Neural progenitor cell (in vitro differentiated cells): Measurements from ENCODE around the gene SCAMP3. TPM values are rescaled to one million over a fixed set of nuclear protein-coding genes. Genes with fewer than 3 reads are reported as not detected.

Experiments
- DNase-seq: peaks from one replicate; pipeline ENCODE4 v3.0.0-alpha.2; 2016; ENCODE audit warnings: low spot score
- H2AFZ ChIP-seq: fragments of 200-600 bp; sonication (generic); replicated peaks from 2 replicates; pipeline ENCODE4 v1.6.1; 2016; ENCODE audit warnings: antibody characterized with exemption
- H3F3A ChIP-seq: fragments of 200-600 bp; sonication (generic); 2 replicates; pipeline ENCODE4 v1.6.1; 2016; ENCODE audit warnings: antibody characterized with exemption, low read depth
- H3K27ac ChIP-seq: fragments of 200-600 bp; sonication (generic); 2 replicates; pipeline ENCODE4 v1.5.1; 2016; ENCODE audit warnings: mild to moderate bottlenecking
- H3K27me3 ChIP-seq: fragments of 200-600 bp; sonication (generic); 2 replicates; pipeline ENCODE4 v1.6.1; 2016; ENCODE audit warnings: mild to moderate bottlenecking, moderate library complexity
- H3K36me3 ChIP-seq: fragments of 200-600 bp; sonication (generic); 2 replicates; pipeline ENCODE4 v1.5.1; 2016
- H3K4me1 ChIP-seq: fragments of 200-600 bp; sonication (generic); 2 replicates; pipeline ENCODE4 v1.6.1; 2016; ENCODE audit warnings: mixed run types
- H3K4me2 ChIP-seq: fragments of 200-600 bp; sonication (generic); 2 replicates; pipeline ENCODE4 v1.6.1; 2016
- H3K4me3 ChIP-seq: fragments of 200-600 bp; sonication (generic); 2 replicates; pipeline ENCODE4 v1.5.1; 2016
- H3K79me2 ChIP-seq: fragments of 200-600 bp; sonication (generic); 2 replicates; pipeline ENCODE4 v1.6.1; 2016; ENCODE audit warnings: low read depth
- H3K9ac ChIP-seq: fragments of 200-600 bp; sonication (generic); 2 replicates; pipeline ENCODE4 v1.6.1; 2016
- H3K9me3 ChIP-seq: fragments of 200-600 bp; sonication (generic); 2 replicates; pipeline ENCODE4 v1.5.1; 2016; ENCODE audit warnings: low read depth
- H4K20me1 ChIP-seq: fragments of 200-600 bp; sonication (generic); 2 replicates; pipeline ENCODE4 v1.6.1; 2016; ENCODE audit warnings: low read depth
- H3K27ac Mint-ChIP-seq: 3 replicates; pipeline ENCODE4 v1.8.0; 2021; ENCODE audit warnings: mixed read lengths
- H3K27me3 Mint-ChIP-seq: 2 replicates; pipeline ENCODE4 v1.8.0; 2022; ENCODE audit warnings: low read depth, mild to moderate bottlenecking, inconsistent platforms, moderate library complexity, mixed read lengths; ENCODE audit not compliant: insufficient read depth
- H3K36me3 Mint-ChIP-seq: 3 replicates; pipeline ENCODE4 v1.8.0; 2021; ENCODE audit warnings: mixed read lengths
- H3K4me1 Mint-ChIP-seq: 3 replicates; pipeline ENCODE4 v1.8.0; 2021; ENCODE audit warnings: mixed read lengths
- H3K4me3 Mint-ChIP-seq: 3 replicates; pipeline ENCODE4 v1.8.0; 2021; ENCODE audit warnings: mild to moderate bottlenecking, moderate library complexity, mixed read lengths
- H3K9me3 Mint-ChIP-seq: 3 replicates; pipeline ENCODE4 v1.8.0; 2020; ENCODE audit warnings: mixed read lengths
- EZH2 ChIP-seq: fragments of 200-600 bp; sonication (generic); IDR thresholded peaks from 2 replicates; pipeline ENCODE4 v1.6.1; 2017; ENCODE audit warnings: antibody characterized with exemption, mild to moderate bottlenecking, moderate library complexity
- EZH2phosphoT487 ChIP-seq: fragments of 200-600 bp; sonication (generic); IDR thresholded peaks from 2 replicates; pipeline ENCODE4 v1.6.1; 2017; ENCODE audit warnings: antibody characterized with exemption
- total RNA-seq: library from RNA; depleted of rRNA; stranded (reverse); fragments of >200 nt; gene quantifications from 2 replicates; pipeline ENCODE4 v1.2.3, GENCODE V29; 2015; ENCODE audit warnings: low replicate concordance
- TF ChIP-seq, protein P1 (sequence below): fragments of 200-600 bp; sonication (generic); IDR thresholded peaks from 2 replicates; pipeline ENCODE4 v1.5.1; 2017; ENCODE audit warnings: antibody characterized with exemption, mild to moderate bottlenecking

SCAMP3 gene
- total RNA-seq, 1 donor from 2014 or later = 21.8 TPM

DNA sequence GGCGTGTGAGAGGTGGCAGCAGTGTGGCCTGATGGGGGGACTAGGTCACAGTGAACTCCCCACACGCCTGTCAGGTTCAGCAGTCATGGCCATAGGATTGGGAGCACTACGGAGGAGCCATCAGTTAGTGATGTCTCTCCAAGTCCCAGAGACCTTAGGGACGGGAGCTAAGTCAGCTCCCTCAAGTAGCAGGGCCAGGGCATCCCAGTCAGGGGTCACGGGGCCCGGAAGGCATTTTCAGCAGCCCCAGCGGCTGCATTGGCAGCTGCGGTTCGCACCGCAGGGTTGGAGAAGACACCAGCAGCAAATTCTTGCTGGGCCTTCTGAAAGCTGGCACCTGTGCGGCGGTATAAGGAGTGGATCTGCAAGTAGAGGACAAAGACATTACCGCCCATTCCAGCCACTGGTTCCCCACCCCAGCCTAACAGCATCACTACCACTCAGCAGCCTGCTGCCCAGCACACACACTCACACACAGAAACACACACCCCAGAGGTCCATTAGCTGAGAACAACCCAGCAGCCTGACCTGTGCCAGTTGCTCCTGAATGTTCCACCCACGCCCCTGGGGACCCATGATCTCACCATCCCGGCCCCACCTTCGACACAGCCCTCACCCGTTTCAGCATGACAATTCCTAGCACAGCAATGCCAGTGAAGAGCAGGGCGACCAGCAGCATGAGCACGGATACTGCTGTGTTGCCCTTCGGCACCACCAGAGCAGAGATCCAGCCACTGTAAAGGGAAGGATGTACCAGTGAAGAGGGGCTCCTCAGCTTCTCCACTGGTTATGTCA is 5.9 kb downstream of the SCAMP3 start:
- Histone ChIP-seq H3K79me2 (peaks cover 27% of the 10 kb centered on the region), H3K27ac (no peak overlapping the region), H4K20me1 (no peaks in the 10 kb centered on the region), H3K9me3 (no peaks in the 10 kb centered on the region), H3F3A (peaks cover 28% of the 10 kb centered on the region), H3K4me1 (peaks cover 19% of the 10 kb centered on the region), H2AFZ (no peak overlapping the region), H3K36me3 (no peaks in the 10 kb centered on the region), H3K27me3 (no peaks in the 10 kb centered on the region), H3K4me2 (peak overlapping the region; percentile 99), H3K4me3 (peak overlapping the region; percentile 84), H3K9ac (no peak overlapping the region)
- Mint-ChIP-seq H3K4me1 (peaks cover 33% of the 10 kb centered on the region), H3K27me3 (peaks cover 10% of the 10 kb centered on the region), H3K9me3 (no peaks in the 10 kb centered on the region), H3K27ac (peak overlapping the region; percentile 74), H3K4me3 (peak overlapping the region; percentile 91), H3K36me3 (peaks cover 19% of the 10 kb centered on the region)
- no peak for DNase-seq
- TF ChIP-seq EZH2 (no peak), EZH2phosphoT487 (no peak)
- TF ChIP-seq, protein P1, sequence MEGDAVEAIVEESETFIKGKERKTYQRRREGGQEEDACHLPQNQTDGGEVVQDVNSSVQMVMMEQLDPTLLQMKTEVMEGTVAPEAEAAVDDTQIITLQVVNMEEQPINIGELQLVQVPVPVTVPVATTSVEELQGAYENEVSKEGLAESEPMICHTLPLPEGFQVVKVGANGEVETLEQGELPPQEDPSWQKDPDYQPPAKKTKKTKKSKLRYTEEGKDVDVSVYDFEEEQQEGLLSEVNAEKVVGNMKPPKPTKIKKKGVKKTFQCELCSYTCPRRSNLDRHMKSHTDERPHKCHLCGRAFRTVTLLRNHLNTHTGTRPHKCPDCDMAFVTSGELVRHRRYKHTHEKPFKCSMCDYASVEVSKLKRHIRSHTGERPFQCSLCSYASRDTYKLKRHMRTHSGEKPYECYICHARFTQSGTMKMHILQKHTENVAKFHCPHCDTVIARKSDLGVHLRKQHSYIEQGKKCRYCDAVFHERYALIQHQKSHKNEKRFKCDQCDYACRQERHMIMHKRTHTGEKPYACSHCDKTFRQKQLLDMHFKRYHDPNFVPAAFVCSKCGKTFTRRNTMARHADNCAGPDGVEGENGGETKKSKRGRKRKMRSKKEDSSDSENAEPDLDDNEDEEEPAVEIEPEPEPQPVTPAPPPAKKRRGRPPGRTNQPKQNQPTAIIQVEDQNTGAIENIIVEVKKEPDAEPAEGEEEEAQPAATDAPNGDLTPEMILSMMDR = no peak

DNA sequence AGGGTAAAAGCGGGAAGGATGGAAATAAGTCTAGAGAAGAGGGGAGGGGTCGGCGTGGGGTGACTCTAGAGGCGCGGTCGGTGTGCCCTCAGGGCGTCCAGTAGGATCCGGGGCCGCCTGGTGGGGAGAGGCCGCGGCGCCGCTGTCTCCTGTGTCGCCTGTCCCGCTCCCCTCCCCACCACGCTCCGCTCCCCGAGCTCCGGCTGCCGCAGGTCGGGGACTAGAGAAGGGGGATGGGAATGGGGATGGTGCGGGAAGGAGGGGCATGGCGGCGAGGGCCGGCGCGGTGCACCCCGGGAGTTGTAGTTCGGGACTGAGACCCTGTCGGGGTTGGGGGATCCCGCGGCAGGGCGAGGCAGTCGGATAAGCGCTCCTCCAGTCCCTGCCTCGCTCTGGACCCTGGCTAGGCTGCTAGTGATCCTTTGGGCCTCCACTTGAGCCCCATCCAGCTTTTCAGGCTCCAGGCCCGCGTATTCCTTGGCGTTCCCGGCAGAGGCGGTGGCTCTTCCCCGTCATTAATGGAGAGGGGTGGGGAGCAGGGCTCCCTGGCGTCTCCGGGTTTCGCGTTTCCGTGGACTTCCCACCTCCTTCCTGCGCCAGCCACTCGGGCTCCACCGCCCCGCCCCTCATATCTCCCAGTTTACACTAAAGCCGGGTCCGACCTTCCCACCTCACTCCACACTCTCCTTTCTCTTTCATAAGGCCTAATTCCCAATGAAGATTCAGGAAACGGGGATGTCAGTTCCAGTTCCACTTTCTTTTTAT is 6.7 kb downstream of the SCAMP3 start, which contains the start of gene ENTREP3:
Gene ENTREP3 (minus strand): TSS at position 241 of the 765 bp plus-strand sequence. CDS start 606 bp downstream, outside the sequence.
- H3K9ac ChIP-seq = peak within 1 kb of the TSS; percentile 72
- H3K4me2 ChIP-seq = peak within 1 kb of the TSS; percentile 99
- TF ChIP-seq, protein P1 = peak; percentile 24
- no peak for TF ChIP-seq EZH2phosphoT487
- no peaks in the 10 kb centered on the region for H4K20me1 ChIP-seq
- H3K79me2 ChIP-seq = peaks cover 18% of the 10 kb centered on the region
- peaks cover 30% of the 10 kb centered on the region for H3F3A ChIP-seq
- H3K36me3 Mint-ChIP-seq = peaks cover 19% of the 10 kb centered on the region
- no peaks in the 10 kb centered on the region for H3K27me3 ChIP-seq
- H3K27ac Mint-ChIP-seq = peak within 1 kb of the TSS; percentile 58
- H3K36me3 ChIP-seq = no peaks in the 10 kb centered on the region
- peaks cover 32% of the 10 kb centered on the region for H3K4me1 Mint-ChIP-seq
- H2AFZ ChIP-seq = peak within 1 kb of the TSS; percentile 53
- peak; percentile 95 for DNase-seq
- no peaks in the 10 kb centered on the region for H3K9me3 Mint-ChIP-seq
- peaks cover 15% of the 10 kb centered on the region for H3K4me1 ChIP-seq
- peaks cover 9% of the 10 kb centered on the region for H3K27me3 Mint-ChIP-seq
- H3K27ac ChIP-seq = no peak within 1 kb of the TSS
- H3K4me3 ChIP-seq = peak within 1 kb of the TSS; percentile 84
- H3K9me3 ChIP-seq = no peaks in the 10 kb centered on the region
- H3K4me3 Mint-ChIP-seq = peak within 1 kb of the TSS; percentile 91

DNA sequence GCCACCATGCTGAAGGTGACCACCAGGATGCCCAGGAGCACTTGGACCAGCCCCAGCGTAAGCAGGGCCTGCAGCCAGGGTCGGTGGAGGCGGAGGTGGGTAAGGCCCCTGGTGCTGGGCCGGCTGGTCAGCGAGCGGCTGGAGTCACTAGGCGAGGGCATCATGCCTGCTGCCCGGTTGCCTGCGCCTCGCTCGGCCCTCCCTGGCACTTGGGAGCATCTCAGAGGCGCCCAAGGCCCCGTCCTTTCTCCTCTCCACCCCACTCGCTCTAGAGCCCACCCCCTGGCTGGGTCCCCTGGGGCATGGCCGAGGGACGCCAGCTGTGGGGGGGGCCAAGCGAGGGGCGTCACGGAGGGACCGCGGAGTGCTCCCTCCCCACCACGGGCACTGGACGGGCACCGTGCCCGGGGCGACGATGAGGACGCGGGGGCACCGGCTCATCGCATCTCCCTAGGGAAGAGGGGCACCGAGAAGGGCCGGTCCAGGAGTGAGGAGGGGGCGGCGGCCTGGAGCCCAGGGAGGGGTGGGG is 7.4 kb downstream of the SCAMP3 start:
- no peaks in the 10 kb centered on the region for H3K9me3 ChIP-seq
- H3K27me3 ChIP-seq = no peaks in the 10 kb centered on the region
- Mint-ChIP-seq H3K4me1 (peaks cover 32% of the 10 kb centered on the region), H3K4me3 (peak overlapping the region; percentile 91), H3K9me3 (no peaks in the 10 kb centered on the region), H3K36me3 (peaks cover 16% of the 10 kb centered on the region), H3K27me3 (peaks cover 9% of the 10 kb centered on the region), H3K27ac (no peak overlapping the region)
- H3K4me2 ChIP-seq = peak overlapping the region; percentile 99
- H3K4me3 ChIP-seq = peak overlapping the region; percentile 84
- H3K79me2 ChIP-seq = peaks cover 12% of the 10 kb centered on the region
- DNase-seq = peak; percentile 45
- no peaks in the 10 kb centered on the region for H4K20me1 ChIP-seq
- no peak overlapping the region for H3K27ac ChIP-seq
- H3K36me3 ChIP-seq = no peaks in the 10 kb centered on the region
- peaks cover 30% of the 10 kb centered on the region for H3F3A ChIP-seq
- H3K9ac ChIP-seq = peak overlapping the region; percentile 72
- peak overlapping the region; percentile 27 for H2AFZ ChIP-seq
- peaks cover 20% of the 10 kb centered on the region for H3K4me1 ChIP-seq
- TF ChIP-seq EZH2phosphoT487 = no peak
- TF ChIP-seq, protein P1 = no peak
